NCI-H2029 treated with DMSO at 0.1 percent for 48 hours (cell line): ENCODE data around the gene EHMT2.
"Not testable (repeated sequence)": the region's sequence is repeated elsewhere in the genome, so short reads cannot be mapped to it uniquely, and the experiment has no call there.

Experiments
- DNase-seq: peaks from one replicate; lab custom pipeline; 2025; lab: John Stamatoyannopoulos, UW

EHMT2 gene

GRCh38 chr6:31915351-31915750 lies 17.9 kb upstream of the EHMT2 start:
- DNase-seq, result no peak

DNA sequence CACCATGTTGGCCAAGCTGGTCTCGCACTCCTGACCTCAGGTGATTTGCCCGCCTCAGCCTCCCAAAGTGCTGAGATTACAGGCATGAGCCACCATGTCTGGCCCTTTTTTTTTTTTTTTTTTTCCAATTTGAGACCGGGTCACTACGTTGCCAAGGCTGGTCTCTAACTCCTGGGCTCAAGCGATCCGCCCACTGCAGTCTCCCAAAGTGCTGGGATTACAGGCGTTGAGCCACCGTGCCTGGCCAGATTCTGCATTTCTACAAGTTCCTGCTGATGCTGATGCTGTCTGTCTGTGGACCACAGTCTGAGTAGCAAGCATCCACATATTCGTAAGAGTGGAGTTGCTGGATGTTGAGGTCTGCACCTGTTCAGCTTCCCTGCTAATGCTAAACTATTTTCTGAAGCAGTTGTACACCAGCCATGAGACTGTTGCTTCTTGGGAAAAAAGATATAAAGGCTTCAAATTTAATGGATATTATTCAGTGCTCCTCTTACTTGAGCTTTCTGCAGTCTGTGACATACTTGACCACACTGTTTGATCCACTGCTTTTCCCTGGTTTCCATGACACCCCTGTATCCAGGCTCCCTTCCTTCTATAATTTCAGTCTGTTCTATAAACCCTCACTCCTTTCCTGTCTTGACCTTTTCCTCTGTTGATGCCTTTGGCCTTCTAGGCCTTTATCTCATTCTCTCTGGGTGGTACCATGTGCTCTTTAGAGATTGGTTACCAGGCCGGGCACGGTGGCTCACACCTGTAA lies 14.5 kb upstream of the EHMT2 start:
- no peak for DNase-seq

DNA sequence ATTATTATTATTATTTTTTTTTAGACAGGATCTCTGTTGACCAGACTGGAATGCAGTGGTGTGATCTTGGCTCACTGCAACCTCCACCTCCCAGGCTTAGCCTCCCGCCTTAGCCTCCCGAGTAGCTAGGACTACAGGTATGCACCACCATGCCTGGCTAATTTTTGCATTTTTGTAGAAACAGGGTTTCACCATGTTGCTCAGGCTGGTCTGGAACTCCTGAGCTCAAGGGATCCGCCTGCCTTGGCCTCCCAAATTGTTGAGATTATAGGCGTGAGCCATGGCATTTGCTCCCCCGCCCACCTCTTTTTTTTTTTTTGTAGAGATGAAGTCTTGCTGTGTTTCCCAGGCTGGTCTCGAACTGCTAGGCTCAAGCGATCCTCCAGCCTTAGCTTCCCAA lies 11.8 kb upstream of the EHMT2 start:
- DNase-seq, result not testable (repeated sequence)

DNA sequence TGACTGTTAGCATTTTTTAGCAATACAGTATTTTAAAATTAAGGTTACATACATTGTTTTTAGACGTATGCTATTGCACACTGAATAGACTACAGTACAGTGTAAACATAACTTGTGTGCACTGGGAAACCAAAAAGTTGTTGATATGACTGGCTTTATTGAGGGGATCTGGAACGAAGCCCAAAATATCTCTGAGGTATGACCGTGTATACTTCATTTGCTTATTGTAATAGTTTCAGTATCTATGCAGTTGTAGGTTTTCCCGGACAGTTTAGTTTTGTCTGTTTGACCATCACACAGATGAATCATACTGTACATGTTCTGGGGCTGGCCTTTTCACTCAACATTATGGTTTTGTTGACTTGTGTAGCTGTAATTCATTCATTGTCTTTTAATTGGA lies 11.3 kb upstream of the EHMT2 start:
- no peak for DNase-seq

DNA sequence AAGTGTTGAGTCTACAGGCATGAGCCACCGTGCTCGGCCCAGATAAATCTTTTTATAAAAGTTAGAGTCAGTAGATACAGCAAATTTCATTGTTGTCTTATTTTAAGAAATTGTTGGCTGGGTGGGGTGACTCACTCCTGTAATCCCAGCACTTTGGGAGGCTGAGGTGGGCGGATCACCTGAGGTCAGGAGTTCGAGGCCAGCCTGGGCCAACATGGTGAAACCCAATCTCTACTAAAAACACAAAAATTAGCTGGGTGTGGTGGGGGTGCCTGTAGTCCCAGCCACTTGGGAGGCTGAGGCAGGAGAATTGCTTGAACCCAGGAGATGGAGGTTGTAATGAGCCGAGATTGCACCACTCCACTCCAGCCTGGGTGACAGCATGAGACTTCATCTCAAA lies 10.8 kb upstream of the EHMT2 start:
- DNase-seq, result not testable (repeated sequence)

DNA sequence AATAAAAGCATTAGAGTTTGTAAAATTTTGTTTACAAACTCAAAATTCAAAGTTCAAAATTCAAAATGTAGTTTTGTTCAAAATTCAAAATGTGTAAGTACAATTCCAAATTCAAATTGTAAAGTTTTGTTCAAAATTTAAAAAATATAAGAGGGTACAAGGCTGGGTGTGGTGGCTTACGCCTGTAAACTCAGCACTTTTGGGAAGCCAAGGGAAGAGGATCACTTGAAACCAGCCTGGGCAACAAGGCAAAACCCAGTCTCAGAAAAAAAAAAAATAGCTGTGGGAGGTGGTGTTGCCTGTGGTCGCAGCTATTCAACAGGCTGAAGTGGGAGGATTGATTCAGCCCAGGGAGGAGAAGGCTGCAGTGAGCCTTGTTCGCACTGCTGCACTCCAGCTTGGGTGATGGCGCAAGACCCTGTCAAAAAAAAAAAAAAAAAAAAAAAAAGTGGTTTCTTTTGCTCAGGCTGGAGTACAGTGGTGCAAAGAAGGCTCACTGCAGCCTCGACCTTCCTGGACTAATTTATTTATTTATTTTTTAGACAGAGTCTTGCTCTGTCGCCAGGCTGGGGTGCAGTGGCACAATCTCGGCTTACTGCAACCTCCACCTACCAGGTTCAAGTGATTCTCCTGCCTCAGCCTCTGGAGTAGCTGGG lies 9.8 kb upstream of the EHMT2 start:
- DNase-seq, result no peak

DNA sequence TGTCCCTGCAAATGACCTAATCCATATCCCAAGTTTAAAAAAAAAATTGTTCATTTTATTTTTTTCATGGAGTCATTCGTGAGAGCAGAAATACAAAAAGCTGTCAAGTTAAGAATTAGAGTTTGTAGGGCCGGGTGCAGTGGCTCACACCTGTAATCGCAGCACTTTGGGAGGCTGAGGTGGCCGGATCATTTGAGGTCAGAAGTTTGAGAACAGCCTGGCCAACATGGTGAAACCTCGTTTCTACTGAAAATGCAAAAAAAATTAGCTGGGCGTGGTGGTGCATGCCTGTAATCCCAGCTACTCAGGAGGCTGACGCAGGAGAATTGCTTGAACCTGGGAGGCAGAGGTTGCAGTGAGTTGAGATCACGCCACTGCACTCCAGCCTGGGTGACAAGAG lies 9.2 kb upstream of the EHMT2 start:
- DNase-seq, result not testable (repeated sequence)

DNA sequence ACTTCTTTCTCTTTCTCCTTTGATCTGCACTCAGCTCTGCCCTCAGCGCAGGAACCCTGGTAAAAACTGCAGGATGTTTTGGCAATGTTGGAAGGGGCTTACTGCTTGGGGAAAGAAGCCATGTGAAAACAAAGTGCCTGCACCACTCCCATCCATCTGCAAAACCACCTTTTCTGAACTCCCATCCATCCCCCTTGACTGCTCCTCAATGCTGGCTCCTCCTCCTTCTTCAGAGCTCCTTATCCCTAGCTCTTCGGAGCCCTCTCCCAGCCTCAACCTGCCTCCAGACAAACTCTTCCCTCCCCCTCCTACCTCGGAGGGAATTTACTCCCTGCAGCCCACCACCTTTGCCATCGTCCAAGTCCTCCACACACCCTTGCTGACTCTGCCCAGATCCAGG lies 8.6 kb upstream of the EHMT2 start:
- no peak for DNase-seq

DNA sequence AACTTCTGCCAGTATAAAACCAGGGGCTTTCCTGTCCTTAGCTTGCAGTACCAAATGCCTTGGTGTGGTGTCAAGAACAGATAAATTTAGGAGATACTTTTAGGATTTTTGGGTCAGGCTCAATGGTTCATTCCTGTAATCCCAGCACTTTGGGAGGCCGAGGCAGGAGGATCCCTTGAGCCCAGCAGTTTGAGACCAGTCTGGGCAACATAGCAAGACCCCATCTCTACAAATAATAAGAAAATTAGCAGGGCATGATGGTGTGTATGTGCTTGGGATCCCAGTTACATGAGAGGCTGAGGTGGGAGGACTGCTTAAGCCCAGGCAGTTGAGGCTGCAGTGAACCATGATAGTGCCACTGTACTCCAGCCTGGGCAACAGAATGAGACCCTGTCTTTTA lies 7.5 kb upstream of the EHMT2 start:
- no peak for DNase-seq

- DNase-seq, result no peak
These were observed 6.5 kb upstream of the EHMT2 start for GRCh38 chr6:31903957-31904356.

- peak; percentile 45 for DNase-seq
These were observed 4.6 kb upstream of the EHMT2 start, which contains the start of gene ZBTB12 for GRCh38 chr6:31901953-31902643. ZBTB12 (minus strand) TSS chr6:31902086; CDS start chr6:31901305, 781 bp downstream.

GRCh38 chr6:31901415-31901952 lies 4.0 kb upstream of the EHMT2 start:
- DNase-seq, result no peak

- DNase-seq, result no peak
These were observed 3.5 kb upstream of the EHMT2 start for GRCh38 chr6:31900917-31901414.

GRCh38 chr6:31899882-31900722 lies 2.6 kb upstream of the EHMT2 start:
- no peak for DNase-seq

GRCh38 chr6:31899215-31899614 lies 1.7 kb upstream of the EHMT2 start:
- DNase-seq, result no peak

DNA sequence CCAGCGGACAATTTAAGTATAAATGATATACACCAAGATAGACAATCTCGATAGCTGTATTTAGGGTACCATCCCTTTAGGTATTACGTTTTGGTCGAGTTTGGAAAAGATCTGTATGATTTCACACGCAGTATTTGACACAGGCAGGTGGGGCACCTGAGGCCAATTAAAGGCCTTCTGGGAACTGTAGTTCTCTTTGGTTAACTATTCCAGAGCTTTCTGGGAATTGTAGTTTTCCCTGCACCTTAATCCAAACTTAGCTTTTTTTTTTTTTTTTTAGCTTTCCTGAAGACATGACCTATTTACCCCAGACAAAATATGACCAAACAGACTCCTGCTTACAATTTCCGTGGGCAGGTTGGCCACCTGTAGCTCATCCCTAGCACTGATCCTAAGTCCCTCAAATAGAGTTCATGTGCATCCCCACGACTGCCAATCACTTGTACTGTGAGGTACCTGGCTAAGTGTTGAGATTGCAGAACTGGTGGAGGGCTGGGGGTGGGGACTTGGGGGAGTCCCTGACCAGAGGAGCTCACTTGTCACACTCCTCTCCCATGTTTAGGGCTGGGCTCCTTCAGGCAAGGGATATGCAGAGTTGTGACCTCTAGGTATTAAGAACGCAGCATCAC lies 999 bp upstream of the EHMT2 start:
- DNase-seq, result peak; percentile 59

DNA sequence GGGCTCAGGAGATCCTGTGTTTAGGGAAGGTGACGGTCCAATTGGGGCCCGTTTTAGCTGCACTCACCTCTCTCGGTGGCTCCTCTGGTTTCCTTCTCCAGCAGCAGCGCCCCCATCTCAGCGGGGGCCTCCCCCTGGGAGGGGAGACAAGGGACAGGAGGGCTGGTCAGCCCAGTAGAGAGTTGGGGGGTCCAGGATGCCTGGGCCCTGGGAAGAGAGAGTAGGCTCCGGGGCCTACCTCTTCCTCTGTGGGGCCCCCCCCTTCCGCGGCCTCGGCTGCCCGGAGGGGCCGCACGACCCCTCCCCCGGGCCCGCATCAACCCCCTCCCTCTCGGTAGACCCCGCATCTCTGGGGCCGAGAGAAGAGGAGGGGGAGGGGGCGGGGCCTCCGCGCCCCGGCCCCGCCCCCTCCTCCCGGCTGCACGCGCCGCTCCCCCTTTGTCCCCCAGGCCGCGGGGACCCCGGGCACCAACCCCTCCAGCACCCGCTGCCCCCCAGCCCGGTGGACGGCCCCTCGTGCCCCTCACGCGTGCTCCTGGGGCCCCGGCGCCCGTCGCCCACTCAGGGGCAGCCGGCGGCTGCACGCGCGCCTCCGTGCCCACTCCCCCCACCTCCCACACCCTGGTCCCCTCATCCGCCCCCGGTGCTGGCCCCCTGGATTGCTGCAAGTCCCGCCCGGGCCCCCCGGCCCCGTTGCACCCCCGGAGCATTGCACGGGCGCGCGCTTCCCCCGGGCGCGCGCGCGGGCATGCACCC lies 464 bp downstream of the EHMT2 start:
- DNase-seq, result no peak

DNA sequence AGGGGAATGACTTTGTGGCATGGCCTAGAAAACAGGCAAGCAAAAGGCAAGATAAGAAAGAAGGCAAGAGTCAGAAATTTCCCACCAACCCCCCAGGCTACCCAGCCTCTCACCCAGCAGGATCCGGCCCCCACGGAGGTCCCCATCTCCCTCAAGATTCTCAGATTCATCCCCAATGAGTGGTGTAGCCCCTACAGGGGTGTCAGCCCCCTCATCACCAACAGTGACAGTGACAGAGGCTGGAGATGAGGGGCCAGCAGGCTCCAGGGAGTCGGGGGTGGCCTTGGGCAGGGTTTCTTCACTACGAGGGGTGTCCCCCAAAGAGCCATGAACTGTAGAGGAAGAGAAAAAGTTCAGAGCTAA lies 1.0 kb downstream of the EHMT2 start:
- no peak for DNase-seq

DNA sequence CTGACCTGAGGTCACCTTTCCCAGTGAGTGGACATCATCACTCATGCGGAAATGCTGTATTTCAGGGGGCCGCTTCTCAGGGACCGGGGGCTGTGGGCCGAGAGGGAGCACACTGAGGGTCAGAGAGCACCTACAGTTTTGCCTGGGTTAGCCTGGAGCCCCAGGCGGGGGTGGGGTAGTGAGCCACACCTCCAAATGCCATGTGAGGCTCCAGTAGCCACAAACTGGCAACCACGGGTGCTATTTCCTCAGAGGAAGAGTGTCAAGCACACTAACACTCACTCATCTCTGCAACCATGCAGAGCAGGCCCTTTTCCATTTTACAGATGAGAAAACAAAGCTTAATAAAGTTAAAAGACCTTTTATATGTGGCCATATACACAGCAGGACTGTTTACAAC lies 4.7 kb downstream of the EHMT2 start:
- no peak for DNase-seq

DNA sequence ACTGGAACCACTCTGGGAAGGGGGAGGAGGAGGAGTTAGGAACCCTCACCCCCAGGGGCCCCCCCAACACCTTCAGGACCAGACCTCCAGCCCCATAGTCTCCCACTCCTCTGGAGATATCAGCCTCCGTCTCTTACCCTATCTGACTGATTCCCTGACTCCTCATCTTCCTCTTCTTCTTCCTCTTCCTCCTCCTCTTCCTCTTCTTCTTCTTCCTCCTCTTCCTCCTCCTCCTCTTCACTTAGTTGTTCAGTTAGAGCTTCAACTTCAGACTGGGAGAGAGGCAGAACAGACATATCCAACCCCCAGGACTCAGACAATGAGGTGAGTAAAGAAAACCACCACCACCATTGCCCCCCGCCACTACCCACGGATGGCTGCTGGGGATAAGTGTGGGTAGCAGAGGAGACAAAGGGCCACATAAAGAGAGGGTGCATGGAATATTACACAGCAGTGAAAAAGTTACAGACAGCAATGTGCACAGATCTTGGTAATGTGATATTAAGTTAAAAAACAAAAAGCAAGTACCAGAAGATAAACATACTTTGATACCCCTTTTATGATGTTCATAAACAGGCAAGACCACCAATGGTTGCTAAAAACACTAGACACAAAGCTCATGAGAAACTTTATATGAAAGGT lies 8.0 kb downstream of the EHMT2 start:
- no peak for DNase-seq
